Activated naive CD4-positive, alpha-beta T cell treated with anti-CD3 and anti-CD28 coated beads for 36 hours (primary cell): ENCODE measurements around the gene CD247. TPM values are rescaled to one million over a fixed set of nuclear protein-coding genes. Genes with fewer than 3 reads are reported as not detected.
A peak's percentile ranks its signal among the peaks of the same experiment; 100 is the strongest.

Source experiments
- CTCF ChIA-PET: fragments of 350-600 bp; sonication (Branson Sonifier 250); formaldehyde crosslinking; loops from one replicate; lab custom pipeline; 2021; ENCODE audit warnings: antibody characterized with exemption; lab: Charles Lee
- DNase-seq: peaks from one replicate; pipeline ENCODE4 v3.0.0-alpha.2; 2020
- H3K27ac Mint-ChIP-seq: one replicate; pipeline ENCODE4 v1.8.0; 2021; ENCODE audit warnings: mild to moderate bottlenecking, mixed read lengths
- H3K27me3 Mint-ChIP-seq: one replicate; pipeline ENCODE4 v1.8.0; 2021; ENCODE audit warnings: low read depth, mixed read lengths
- H3K36me3 Mint-ChIP-seq: one replicate; pipeline ENCODE4 v1.8.0; 2021; ENCODE audit warnings: low read depth, mixed read lengths
- H3K4me1 Mint-ChIP-seq: one replicate; pipeline ENCODE4 v1.8.0; 2021; ENCODE audit warnings: low read depth, mixed read lengths
- H3K4me3 Mint-ChIP-seq: one replicate; pipeline ENCODE4 v1.8.0; 2021; ENCODE audit warnings: mild to moderate bottlenecking, moderate library complexity, mixed read lengths
- H3K9me3 Mint-ChIP-seq: one replicate; pipeline ENCODE4 v1.8.0; 2021; ENCODE audit warnings: mixed read lengths
- intact Hi-C: fragments of 100-400 bp; cut with micrococcal nuclease; formaldehyde crosslinking; loops from one replicate; pipeline ENCODE4 v1.15.1; 2023
- total RNA-seq, 2 experiments: library from RNA; stranded (reverse); gene quantifications; one replicate each; pipeline ENCODE4 v1.2.3, GENCODE V29; 2021

Gene CD247
- total RNA-seq, 2 experiments from 2014 or later: 73.5 to 78.3 TPM

- no peak within 1 kb of the TSS for H3K27ac Mint-ChIP-seq
- peak within 1 kb of the TSS; percentile 79 for H3K4me3 Mint-ChIP-seq
- peak; percentile 93 for DNase-seq
- intact Hi-C loops: loop anchor here (1.0 to 5.0 kb wide), 11 partner anchors 13 to 677 kb away; partner anchors contain the start of genes CD247, DCAF6 and TADA1
- CTCF ChIA-PET: interaction anchor here (0.6 to 3.3 kb wide), 22 partner anchors 8 to 643 kb away, joined by 3 to 30 read pairs (median 4); partner anchors contain the start of gene CD247
- H3K9me3 Mint-ChIP-seq: no peaks in the 10 kb centered on the region
- H3K36me3 Mint-ChIP-seq: no peaks in the 10 kb centered on the region
- H3K4me1 Mint-ChIP-seq: peaks cover 40% of the 10 kb centered on the region
- H3K27me3 Mint-ChIP-seq: no peaks in the 10 kb centered on the region
These were observed 35.1 kb upstream of the CD247 start, which contains the start of gene CREG1 for GRCh38 chr1:167553136-167554027. TSS of gene CREG1 (minus strand) at chr1:167553762.

GRCh38 chr1:167551362-167551761 lies 33.0 kb upstream of the CD247 start:
- no peak for DNase-seq
- Mint-ChIP-seq H3K27ac (no peak overlapping the region), H3K27me3 (no peaks in the 10 kb centered on the region), H3K36me3 (peaks cover 4% of the 10 kb centered on the region), H3K4me1 (peaks cover 40% of the 10 kb centered on the region), H3K9me3 (no peaks in the 10 kb centered on the region), H3K4me3 (no peak overlapping the region)
- intact Hi-C loops: loop anchor here (5.0 kb wide), 2 partner anchors 429 to 639 kb away; no protein-coding TSS in a partner anchor
- CTCF ChIA-PET: interaction anchor here (1.0 to 3.6 kb wide), 3 partner anchors 11 to 86 kb away, joined by 3 to 21 read pairs (median 4); no protein-coding TSS in a partner anchor

- Mint-ChIP-seq H3K27me3 (no peaks in the 10 kb centered on the region), H3K9me3 (no peaks in the 10 kb centered on the region), H3K27ac (no peak overlapping the region), H3K36me3 (peaks cover 9% of the 10 kb centered on the region), H3K4me3 (no peak overlapping the region), H3K4me1 (peaks cover 31% of the 10 kb centered on the region)
- DNase-seq: no peak
- CTCF ChIA-PET: interaction anchor here (0.6 to 3.6 kb wide), 6 partner anchors 8 to 490 kb away, joined by 3 to 21 read pairs (median 3); no protein-coding TSS in a partner anchor
- intact Hi-C loops: no loop called here
These were observed 30.0 kb upstream of the CD247 start for GRCh38 chr1:167548059-167548932.

- H3K4me1 Mint-ChIP-seq: peaks cover 31% of the 10 kb centered on the region
- CTCF ChIA-PET: interaction anchor here (0.6 to 3.5 kb wide), 4 partner anchors 9 to 120 kb away, joined by 4 to 14 read pairs (median 5); no protein-coding TSS in a partner anchor
- DNase-seq: no peak
- H3K4me3 Mint-ChIP-seq: no peak overlapping the region
- no peaks in the 10 kb centered on the region for H3K9me3 Mint-ChIP-seq
- intact Hi-C loops: no loop called here
- no peak overlapping the region for H3K27ac Mint-ChIP-seq
- no peaks in the 10 kb centered on the region for H3K27me3 Mint-ChIP-seq
- H3K36me3 Mint-ChIP-seq: peaks cover 9% of the 10 kb centered on the region
These were observed 28.6 kb upstream of the CD247 start for GRCh38 chr1:167546935-167547334.

GRCh38 chr1:167545349-167545748 lies 27.0 kb upstream of the CD247 start:
- CTCF ChIA-PET: interaction anchor here (0.7 to 1.9 kb wide), 4 partner anchors 8 to 142 kb away, joined by 3 to 5 read pairs (median 4); partner anchors contain the start of gene CREG1
- Mint-ChIP-seq H3K36me3 (peaks cover 9% of the 10 kb centered on the region), H3K4me3 (no peak overlapping the region), H3K9me3 (no peaks in the 10 kb centered on the region), H3K27ac (no peak overlapping the region), H3K4me1 (peaks cover 25% of the 10 kb centered on the region), H3K27me3 (no peaks in the 10 kb centered on the region)
- intact Hi-C loops: no loop called here
- DNase-seq: no peak

GRCh38 chr1:167544447-167545093 lies 26.2 kb upstream of the CD247 start:
- H3K4me3 Mint-ChIP-seq: no peak overlapping the region
- peaks cover 9% of the 10 kb centered on the region for H3K36me3 Mint-ChIP-seq
- no peaks in the 10 kb centered on the region for H3K27me3 Mint-ChIP-seq
- peak; percentile 25 for DNase-seq
- no peak overlapping the region for H3K27ac Mint-ChIP-seq
- no peaks in the 10 kb centered on the region for H3K9me3 Mint-ChIP-seq
- H3K4me1 Mint-ChIP-seq: peaks cover 28% of the 10 kb centered on the region
- CTCF ChIA-PET: interaction anchor here (0.8 to 1.9 kb wide), 4 partner anchors 9 to 143 kb away, joined by 3 to 5 read pairs (median 4); partner anchors contain the start of gene CREG1
- intact Hi-C loops: no loop called here

- CTCF ChIA-PET: interaction anchor here (0.7 to 1.4 kb wide), 4 partner anchors 9 to 208 kb away, joined by 3 to 4 read pairs (median 3); no protein-coding TSS in a partner anchor
- Mint-ChIP-seq H3K27ac (no peak overlapping the region), H3K4me1 (peaks cover 34% of the 10 kb centered on the region), H3K36me3 (peaks cover 9% of the 10 kb centered on the region), H3K27me3 (no peaks in the 10 kb centered on the region), H3K4me3 (no peak overlapping the region), H3K9me3 (no peaks in the 10 kb centered on the region)
- DNase-seq: no peak
- intact Hi-C loops: no loop called here
These were observed 25.1 kb upstream of the CD247 start for GRCh38 chr1:167543199-167543990.

GRCh38 chr1:167542109-167543032 lies 24.0 kb upstream of the CD247 start:
- H3K27ac Mint-ChIP-seq: no peak overlapping the region
- H3K27me3 Mint-ChIP-seq: no peaks in the 10 kb centered on the region
- DNase-seq: no peak
- intact Hi-C loops: no loop called here
- H3K4me1 Mint-ChIP-seq: peaks cover 34% of the 10 kb centered on the region
- H3K4me3 Mint-ChIP-seq: no peak overlapping the region
- CTCF ChIA-PET: interaction anchor here (0.5 to 3.3 kb wide), 20 partner anchors 7 to 714 kb away, joined by 3 to 33 read pairs (median 4); partner anchors contain the start of genes CD247 and CREG1
- peaks cover 9% of the 10 kb centered on the region for H3K36me3 Mint-ChIP-seq
- H3K9me3 Mint-ChIP-seq: no peaks in the 10 kb centered on the region

- CTCF ChIA-PET: interaction anchor here (0.6 to 3.3 kb wide), 21 partner anchors 8 to 714 kb away, joined by 3 to 33 read pairs (median 6); partner anchors contain the start of genes CD247, CREG1 and POU2F1
- intact Hi-C loops: no loop called here
- Mint-ChIP-seq H3K36me3 (peaks cover 4% of the 10 kb centered on the region), H3K4me1 (peaks cover 34% of the 10 kb centered on the region), H3K27ac (no peak overlapping the region), H3K9me3 (no peaks in the 10 kb centered on the region), H3K27me3 (no peaks in the 10 kb centered on the region), H3K4me3 (no peak overlapping the region)
- no peak for DNase-seq
These were observed 23.3 kb upstream of the CD247 start for GRCh38 chr1:167541610-167542009.

- H3K9me3 Mint-ChIP-seq: no peaks in the 10 kb centered on the region
- intact Hi-C loops: no loop called here
- H3K4me1 Mint-ChIP-seq: peaks cover 34% of the 10 kb centered on the region
- no peaks in the 10 kb centered on the region for H3K27me3 Mint-ChIP-seq
- H3K27ac Mint-ChIP-seq: no peak overlapping the region
- H3K4me3 Mint-ChIP-seq: no peak overlapping the region
- H3K36me3 Mint-ChIP-seq: peaks cover 4% of the 10 kb centered on the region
- CTCF ChIA-PET: interaction anchor here (0.6 to 3.3 kb wide), 38 partner anchors 9 to 481 kb away, joined by 3 to 33 read pairs (median 4); partner anchors contain the start of genes CD247, CREG1 and POU2F1
- no peak for DNase-seq
These were observed 22.7 kb upstream of the CD247 start for GRCh38 chr1:167541003-167541402.
